Measurements from ENCODE around the gene RTCA.
"Not testable (repeated sequence)": the region's sequence is repeated elsewhere in the genome, so short reads cannot be mapped to it uniquely, and the experiment has no call there.

Gene RTCA

DNA sequence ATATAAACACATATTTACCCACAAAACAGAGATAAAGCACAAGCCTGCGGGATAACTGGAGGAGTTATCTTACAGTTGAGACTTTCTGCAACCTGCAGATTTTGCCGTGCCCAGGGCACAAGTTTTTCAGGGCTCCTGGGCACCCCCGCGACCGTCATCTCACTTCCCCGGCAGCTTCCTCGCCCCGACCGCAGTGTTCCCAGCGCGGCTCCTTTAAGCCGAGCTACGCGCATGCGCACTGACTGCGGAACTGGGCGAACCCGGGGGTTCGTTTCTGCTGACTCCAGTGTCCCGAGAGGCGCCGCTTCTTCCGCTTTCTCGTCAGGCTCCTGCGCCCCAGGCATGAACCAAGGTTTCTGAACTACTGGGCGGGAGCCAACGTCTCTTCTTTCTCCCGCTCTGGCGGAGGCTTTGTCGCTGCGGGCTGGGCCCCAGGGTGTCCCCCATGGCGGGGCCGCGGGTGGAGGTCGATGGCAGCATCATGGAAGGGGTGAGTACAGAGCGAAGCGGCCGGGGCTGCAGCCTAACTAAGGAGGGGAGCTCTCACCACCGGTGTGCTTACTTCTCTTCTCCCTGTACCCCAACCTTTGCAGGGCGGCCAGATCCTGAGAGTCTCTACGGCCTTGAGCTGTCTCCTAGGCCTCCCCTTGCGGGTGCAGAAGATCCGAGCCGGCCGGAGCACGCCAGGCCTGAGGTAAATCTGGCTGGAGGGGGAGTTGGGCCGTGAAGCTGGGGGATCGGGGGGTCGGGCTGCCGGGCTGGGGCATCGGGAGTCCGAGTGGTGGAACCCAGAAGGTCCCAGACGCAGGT lies at the start of gene RTCA:
RTCA (plus strand) TSS at position 286 of the 810 bp plus-strand sequence; CDS start at position 446, 160 bp downstream.
- peak; percentile 93 for DNase-seq (ENCODE audit: low spot score)

GRCh38 chr1:100217834-100218233 lies 48.2 kb upstream of the RTCA start:
- DNase-seq (ENCODE audit: low spot score): no peak

DNA sequence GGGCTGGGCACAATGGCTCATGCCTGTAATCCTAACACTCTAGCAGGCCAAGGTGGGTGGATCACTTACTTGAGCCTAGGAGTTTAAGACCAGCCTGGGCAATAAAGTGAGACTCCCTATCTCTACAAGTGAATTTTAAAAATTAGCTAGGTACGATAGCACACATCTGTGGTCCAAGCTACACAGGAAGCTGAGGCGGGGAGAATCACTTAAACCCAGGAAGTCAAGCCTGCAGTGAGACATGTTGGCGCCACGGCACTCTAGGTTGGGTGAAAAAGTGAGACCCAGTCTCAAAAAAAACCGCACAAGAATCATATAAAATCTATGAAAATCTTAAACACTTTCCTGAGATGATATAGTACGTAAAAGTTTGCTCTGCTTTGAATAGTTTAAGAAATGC lies 46.6 kb upstream of the RTCA start:
- no peak for DNase-seq (ENCODE audit: low spot score)

- DNase-seq (ENCODE audit: low spot score): no peak
These were observed 46.1 kb upstream of the RTCA start for GRCh38 chr1:100219883-100220282.

- DNase-seq (ENCODE audit: low spot score): no peak
These were observed 43.6 kb upstream of the RTCA start for GRCh38 chr1:100222428-100222827.

DNA sequence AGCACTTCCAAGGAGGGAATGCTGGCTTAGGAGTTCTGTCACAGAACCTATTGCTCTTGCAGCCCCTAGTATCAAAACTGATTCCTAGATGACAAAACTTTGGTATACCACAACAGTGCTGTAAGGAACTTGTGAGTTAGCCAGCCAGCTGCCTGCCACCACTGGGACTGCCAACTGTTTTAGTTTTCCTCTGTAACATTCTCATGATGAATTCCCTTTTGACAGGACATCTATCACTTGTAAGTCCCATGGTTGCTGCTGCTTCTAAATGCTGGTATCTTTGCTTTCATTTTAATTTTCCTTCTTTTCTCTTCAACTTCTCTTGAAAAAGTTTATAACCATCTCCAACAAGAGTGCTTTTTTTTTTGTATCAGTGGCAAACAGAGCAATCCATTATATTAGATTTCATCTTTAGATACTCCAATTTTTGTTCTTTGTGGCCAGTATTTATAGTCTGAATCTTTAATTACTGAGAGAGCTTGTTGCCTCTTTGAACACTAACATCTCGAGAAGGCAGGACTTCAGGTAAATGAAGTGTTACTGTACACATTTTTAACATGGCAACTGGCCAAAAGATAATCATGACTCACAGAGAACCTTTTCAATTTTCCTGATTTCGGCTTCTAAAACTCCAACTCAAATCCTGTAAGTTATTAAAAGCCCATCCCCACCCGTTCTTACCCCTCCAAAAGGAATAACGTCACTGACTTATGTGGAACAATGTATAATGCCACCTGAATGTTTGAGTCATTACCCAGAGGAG lies 36.2 kb upstream of the RTCA start:
- DNase-seq (ENCODE audit: low spot score): no peak

DNA sequence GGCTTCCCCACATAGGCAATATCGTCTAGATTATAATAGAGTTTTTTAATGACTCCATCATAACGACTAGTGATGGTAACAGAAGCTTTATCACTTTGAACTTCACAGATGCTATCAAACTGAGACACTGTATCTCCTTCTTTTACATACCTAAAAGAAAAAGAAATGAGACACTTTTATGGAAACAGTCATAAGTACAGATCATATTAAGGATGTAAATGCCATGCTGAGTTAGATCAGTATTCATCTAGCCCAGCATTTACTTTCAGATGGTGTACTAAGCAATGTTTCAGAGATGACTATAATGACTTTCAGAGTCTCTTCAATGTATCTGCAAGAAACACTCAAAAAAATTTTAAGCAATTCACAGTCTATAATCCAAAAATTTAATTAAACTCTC lies 35.3 kb upstream of the RTCA start:
- no peak for DNase-seq (ENCODE audit: low spot score)

- DNase-seq (ENCODE audit: low spot score): no peak
These were observed 34.3 kb upstream of the RTCA start for GRCh38 chr1:100231721-100232120.

GRCh38 chr1:100232156-100232555 lies 33.9 kb upstream of the RTCA start:
- DNase-seq (ENCODE audit: low spot score): no peak

DNA sequence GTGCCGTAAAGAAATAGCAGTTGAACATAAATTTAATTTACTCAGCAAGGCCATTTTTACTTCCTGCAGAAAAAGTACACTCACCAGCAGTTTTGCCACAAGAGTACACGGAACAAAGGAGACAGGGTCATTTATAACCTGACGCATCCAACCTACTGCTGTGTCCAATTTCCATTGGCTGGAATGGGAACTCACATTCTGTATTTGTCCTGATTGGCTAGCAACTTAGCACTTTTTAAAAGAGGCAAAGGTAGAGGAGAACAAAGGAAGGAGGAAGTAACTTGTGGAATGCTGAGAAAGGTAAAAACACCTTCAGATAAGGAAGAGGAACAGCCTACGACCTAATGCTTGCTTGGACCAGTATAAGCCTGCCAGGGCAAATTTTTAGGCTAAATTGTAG lies 32.5 kb upstream of the RTCA start:
- not testable (repeated sequence) for DNase-seq (ENCODE audit: low spot score)

- no peak for DNase-seq (ENCODE audit: low spot score)
These were observed 31.6 kb upstream of the RTCA start for GRCh38 chr1:100234432-100234831.

- no peak for DNase-seq (ENCODE audit: low spot score)
These were observed 28.9 kb upstream of the RTCA start for GRCh38 chr1:100237091-100237490.

DNA sequence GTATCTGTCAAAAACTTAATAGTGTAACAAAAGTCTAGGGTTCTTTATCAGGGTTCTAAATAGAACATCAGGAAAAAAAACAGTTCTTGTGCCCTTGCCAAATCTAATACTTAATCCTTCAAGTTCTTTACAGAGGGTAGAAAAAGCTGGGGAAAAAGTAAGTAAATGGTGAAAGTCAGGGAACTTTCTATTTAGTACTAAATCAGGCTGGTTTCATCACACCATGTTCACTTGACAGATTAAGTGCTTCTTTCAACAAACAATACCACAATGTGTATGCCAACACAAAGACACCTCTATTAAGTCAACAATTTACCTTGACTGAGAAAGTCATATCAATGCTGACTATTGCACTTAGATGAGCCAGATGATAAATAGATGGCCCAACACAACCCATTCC lies 26.1 kb upstream of the RTCA start:
- no peak for DNase-seq (ENCODE audit: low spot score)

- no peak for DNase-seq (ENCODE audit: low spot score)
These were observed 25.4 kb upstream of the RTCA start for GRCh38 chr1:100240631-100241030.

- no peak for DNase-seq (ENCODE audit: low spot score)
These were observed 19.3 kb upstream of the RTCA start for GRCh38 chr1:100246738-100247137.

- DNase-seq (ENCODE audit: low spot score): peak; percentile 12
These were observed 16.9 kb upstream of the RTCA start for GRCh38 chr1:100249155-100249536.

- peak; percentile 99 for DNase-seq (ENCODE audit: low spot score)
These were observed 16.3 kb upstream of the RTCA start, which contains the start of gene DBT for GRCh38 chr1:100249537-100250257. Gene DBT (minus strand): TSS chr1:100249834. CDS start chr1:100249820, 14 bp downstream.

- no peak for DNase-seq (ENCODE audit: low spot score)
These were observed 15.8 kb upstream of the RTCA start for GRCh38 chr1:100250264-100250663.

GRCh38 chr1:100250807-100251206 lies 15.2 kb upstream of the RTCA start:
- no peak for DNase-seq (ENCODE audit: low spot score)

GRCh38 chr1:100252901-100253300 lies 13.1 kb upstream of the RTCA start:
- DNase-seq (ENCODE audit: low spot score): no peak

DNA sequence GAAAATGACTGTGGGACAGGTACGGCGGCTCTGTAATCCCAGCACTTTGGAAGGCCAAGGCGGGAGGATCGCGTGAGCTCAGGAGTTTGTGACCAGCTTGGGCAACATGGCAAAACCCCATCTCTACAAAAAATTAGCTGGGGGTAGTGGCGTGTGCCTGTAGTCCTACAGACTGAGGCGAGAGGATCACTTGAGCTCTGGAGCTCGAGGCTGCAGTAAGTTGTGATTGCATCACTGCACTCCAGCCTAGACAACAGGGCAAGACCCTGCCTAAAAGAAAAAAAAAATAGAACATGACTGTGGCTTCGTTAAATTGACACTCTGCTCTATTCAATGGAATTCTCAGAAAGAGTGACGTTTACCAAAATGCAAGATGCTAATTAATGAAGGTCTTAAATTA lies 12.5 kb upstream of the RTCA start:
- DNase-seq (ENCODE audit: low spot score): no peak

DNA sequence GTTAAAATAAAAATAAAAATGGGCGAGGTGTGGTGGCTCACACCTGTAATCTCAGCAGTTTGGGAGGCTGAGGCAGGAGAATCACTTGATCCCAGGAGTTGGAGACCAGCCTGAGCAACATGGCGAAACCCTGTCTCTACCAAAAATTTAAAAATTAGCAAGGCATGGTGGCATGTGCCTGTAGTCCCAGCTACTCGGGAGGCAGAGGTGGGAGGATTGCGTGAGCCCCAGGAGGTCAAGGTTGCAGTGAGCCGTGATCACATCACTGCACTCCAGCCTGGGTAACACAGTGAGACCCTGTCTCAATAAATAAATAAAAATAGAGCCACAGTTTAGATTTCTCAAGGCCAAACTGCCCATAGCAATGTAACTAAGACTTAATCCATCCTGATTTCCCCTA lies 9.7 kb upstream of the RTCA start:
- DNase-seq (ENCODE audit: low spot score): not testable (repeated sequence)

DNA sequence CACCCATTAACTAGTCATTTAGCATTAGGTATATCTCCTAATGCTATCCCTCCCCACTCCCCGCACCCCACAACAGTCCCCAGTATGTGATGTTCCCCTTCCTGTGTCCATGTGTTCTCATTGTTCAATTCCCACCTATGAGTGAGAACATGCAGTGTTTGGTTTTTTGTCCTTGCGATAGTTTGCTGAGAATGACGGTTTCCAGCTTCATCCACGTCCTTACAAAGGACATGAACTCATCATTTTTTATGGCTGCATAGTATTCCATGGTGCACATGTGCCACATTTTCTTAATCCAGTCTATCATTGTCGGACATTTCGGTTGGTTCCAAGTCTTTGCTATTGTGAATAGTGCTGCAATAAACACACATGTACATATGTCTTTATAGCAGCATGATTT lies 7.6 kb upstream of the RTCA start:
- not testable (repeated sequence) for DNase-seq (ENCODE audit: low spot score)
